Ureter (tissue), 1 donor: ENCODE results near the gene ORM2. TPM values are rescaled to one million over a fixed set of nuclear protein-coding genes. Genes with fewer than 3 reads are reported as not detected.
A peak's percentile ranks its signal among the peaks of the same experiment; 100 is the strongest.

Source experiments
- DNase-seq: peaks from one replicate; pipeline ENCODE4 v3.0.0-alpha.2; 2020; ENCODE audit warnings: low spot score
- total RNA-seq: library from RNA; stranded (reverse); gene quantifications from one replicate; pipeline ENCODE4 v1.2.4, GENCODE V29; 2023
- donor health status: DM: yes; HTN: yes; CAD: no.

ORM2 gene
- total RNA-seq, 1 donor from 2014 or later = not detected

- DNase-seq = peak; percentile 75
These were observed 19.3 kb downstream of the ORM2 start for GRCh38 chr9:114348906-114349482.

DNA sequence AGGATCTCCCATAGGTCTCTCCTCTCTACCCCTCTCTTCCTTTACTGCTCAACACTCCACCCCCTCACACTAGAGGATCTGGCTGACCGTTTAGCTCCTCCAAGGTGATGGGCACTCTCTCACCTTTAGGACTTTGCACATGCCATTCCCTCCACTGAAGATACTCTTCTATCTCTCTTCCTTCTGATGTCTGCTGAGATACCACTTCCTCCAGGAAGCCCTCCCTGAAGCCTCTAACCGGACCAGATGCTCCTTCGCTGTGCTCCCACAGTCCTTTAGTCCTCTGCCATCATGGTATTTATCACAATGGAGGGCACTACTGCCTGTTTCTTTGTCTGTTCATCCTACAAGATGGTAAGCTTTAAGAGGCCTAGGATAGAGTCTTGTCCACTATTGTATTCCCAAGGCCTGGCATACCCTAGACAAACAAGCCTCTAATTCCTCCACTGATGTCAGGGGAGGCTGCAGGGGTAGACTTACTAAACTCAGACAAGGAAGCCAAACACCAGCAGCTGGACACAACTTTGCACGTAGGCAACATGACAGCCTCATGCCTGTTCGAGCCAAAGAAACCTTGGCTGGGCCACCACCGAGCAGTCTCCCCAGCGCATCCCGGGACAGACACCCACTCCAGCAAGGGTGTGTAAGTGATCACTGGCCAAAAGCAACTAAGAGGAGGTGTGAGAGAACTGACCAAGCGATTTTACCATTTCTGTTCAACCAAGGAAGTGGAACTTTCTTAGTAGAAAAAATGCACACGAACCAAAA, 20.2 kb downstream of the ORM2 start:
- no peak for DNase-seq

DNA sequence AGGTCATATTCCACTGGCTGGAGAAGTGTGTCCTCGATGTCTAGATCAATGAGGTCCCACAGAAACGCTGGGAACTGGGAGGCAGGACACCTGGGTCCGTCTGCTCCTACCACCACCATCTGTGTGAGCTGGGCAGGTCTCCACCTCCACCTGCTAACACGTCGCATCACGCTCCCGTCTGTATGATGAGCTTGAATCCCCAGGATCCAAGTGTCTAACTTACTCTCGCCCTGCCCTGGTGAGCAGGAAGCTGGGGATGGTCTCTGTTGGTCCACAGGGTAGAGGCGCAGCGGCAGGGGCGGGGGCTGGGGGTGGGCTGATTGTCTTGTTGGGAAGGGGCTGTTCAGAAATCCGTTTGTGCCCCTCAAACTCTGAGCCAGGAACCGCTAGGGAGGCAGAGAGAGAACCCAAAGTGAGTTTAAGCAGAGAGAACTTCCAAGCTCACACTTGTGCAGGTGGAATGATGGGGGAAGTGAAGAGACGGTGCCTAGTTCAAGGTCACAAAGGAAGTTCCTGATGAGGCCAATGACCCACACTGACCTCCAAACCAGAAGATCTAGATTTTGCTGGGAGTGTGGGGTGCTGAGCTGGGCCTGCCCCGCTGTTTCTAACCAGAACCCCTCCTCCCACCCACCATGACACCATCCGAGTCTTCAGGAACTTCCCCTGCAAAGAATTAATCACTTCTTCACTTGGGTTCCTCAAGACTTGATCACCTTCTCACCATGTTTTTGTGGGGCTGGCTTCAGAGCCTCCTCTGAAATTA, 21.1 kb downstream of the ORM2 start:
- no peak for DNase-seq

- DNase-seq = no peak
These were observed 22.3 kb downstream of the ORM2 start for GRCh38 chr9:114351932-114352331.

GRCh38 chr9:114355821-114356220, 26.2 kb downstream of the ORM2 start:
- DNase-seq = no peak

DNA sequence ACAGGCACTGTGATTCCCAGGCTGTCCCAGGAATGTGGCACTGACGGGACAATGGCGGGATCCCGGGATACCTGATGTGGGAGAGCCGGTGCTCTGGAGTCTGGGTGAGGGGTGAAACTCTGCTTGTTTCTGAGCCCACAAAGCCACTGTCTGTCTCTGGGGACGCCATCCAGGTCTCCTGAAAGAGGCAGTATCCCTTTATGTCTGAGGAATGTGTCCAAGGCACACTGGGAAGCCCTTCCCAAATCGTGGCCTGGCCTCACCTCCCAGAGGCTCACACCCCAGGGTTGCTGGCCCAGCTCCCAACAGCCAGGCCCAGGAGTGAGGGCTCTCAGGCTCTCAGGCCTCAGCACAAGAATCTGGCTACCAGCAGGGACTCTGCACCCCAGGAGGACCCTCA, 27.1 kb downstream of the ORM2 start:
- DNase-seq = no peak

DNA sequence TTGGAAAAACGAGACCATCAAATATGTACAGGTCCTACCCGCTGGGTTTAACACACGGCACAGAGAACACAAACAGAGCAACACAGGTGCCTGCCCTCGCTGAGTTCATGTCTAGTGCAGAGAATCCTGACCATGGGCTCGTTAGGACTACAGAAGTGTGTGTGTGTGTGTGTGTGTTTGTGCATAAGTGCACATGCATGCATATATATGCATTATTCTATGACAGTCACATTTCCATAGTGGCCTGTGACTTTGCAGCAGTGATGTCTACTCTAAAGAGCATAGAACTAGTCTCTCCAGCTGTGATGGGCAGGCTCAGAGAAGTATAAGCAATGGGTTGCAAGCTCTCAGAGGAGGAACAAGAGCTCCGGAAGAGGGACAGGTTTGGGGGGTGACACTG, 27.7 kb downstream of the ORM2 start:
- DNase-seq = no peak

DNA sequence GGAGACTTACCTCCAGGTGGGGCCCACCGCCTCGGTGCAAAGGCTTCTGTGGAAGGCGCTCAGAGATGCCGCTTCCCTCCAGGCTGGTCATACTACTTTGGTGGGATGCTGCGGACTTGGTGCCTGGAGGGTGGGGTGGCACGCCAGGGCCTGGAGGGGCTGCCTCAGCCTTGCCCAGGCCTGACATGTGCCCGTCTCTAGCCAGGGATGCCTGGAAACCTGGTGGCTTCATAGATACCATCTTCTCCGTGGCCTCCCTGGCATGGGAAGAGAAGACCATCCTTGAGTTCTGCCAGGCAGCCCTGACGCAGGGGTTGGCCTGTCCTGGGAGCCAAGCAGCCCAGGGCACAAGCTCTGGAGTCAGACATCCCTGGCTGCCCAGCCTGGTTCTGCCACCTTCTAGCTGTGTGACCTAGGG, 28.3 kb downstream of the ORM2 start:
- no peak for DNase-seq

DNA sequence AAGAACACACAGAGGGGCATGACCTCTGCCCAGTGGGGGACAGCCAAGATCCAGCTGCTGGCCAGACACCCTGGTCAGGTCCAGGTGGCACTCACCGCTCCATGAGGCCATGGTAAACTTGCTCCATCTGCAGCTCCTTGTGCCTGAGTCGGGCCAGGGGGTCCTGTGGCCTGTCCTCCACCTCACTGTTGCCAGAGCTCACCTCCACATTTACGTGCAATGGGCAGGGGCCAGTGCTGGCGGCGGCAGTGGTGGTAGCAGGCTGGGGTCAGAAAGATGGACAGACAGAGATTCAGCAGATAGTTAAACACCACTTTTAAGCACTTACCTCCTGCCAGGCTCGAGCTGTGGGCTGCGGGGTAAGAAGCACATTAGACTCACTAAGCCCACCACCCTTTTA, 30.1 kb downstream of the ORM2 start:
- no peak for DNase-seq

DNA sequence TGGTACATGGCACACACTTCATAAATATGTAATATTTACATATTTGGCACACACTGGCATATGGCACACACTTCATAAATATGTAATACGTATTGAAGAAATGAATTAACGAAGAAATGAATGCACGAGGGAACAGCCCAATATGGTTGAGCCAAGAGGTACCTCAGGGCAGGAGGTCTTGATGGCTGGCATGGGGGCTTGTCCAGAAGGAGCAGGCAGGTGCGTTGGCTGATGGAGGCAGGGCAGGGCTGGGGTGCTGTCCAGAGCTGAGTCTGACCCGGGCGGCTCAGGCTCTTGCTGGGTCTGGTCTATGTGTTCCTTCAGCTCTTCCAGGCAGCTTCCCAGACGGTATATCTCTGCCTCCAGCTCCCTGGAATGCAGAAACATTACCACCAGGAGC, 31.9 kb downstream of the ORM2 start:
- no peak for DNase-seq

DNA sequence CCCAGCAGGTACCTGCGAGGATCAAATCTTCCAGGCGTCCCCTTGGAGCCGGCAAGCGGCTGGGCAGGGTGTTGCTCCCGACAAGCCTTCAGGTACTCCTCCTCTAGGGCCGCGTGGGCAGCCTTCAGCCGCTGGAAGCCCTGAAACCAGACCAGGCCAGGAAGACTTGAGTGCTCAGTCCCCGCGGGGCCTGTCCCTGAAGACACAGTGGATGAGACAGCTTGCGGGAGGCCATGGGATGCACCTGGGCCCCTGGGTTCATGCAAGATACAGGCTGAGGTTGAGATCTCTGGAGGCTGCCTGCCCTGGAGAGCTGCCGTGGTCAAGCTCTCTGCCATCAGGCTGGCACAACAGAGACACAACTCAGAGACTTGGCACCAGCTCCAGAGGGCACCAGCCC, 32.7 kb downstream of the ORM2 start:
- DNase-seq = no peak

DNA sequence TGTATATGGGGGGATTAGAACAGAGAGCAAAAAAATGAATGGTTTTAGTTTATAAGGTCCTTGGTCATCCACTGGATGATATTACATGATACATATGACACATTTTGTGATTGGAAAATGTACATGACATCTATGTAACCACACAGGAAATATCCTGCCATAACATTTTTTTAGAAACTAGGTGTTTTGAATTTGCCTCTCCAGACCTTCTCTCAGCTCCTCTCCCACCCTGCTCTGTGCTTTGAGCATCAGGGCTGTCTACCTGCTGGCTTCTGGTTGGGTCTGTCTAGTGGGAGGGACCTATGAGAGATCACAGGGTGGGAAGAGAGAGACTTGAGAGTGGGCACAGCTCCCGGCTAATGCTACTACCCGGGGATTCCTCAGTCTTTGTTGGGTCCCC, 33.8 kb downstream of the ORM2 start:
- no peak for DNase-seq

DNA sequence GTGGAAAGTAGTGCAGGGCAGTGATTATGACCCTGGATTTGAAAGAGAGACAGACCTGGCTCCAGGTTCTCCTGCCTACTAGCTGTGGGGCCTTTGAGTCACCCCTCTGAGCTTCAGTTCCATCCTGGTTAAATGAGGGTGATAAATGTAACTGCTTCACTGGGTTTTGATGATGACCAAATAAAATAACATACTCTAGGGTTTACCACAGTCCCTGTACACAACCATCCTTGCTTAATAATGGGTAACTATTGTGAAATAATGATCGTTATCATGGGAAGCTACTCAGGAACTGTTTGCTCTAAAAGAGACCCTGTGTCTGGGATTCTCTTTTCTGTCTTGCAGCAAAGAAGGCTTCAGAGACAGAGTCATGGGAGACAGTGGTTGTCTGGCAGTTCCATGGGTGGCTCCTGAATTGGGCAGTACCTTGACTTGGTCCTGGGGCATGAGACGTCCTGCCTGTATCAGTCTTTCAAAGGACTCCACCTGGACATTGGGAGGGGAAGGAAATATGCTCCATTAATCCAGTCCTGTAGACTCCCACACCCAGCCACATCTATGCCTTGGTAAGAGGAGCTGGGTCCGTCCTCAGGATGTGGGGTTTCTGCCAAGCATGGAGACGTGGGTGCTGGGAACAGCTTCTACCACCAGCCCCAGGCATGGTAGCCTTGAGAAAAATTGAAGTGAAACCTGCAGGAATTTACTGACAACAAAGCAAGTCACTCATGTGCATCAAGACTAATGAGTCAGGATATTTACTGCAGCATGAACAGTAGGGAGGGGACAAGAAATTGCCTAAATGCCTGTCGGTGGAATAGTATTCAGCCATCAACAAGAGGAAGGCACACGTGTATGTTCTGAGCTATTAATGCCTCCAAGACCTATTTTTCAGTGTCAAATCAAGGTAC, 34.7 kb downstream of the ORM2 start:
- DNase-seq = no peak

DNA sequence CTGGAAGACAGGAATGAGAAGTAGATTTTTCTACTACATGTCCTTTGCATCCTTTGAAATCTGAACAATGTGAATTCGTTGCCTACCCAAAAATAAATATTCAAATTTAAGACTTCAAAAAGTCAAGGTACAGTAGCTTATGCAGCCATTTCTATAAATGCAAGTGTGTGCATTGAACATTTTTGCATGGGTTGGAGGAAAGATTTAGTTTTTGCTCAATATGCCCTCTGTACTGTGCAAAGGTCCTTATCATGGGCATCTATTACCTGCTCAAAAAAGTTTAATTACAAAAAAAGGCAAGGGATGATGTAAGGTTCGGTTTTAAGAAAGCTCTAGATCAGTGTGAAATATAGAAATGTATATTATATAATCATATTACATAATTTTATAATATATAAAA, 35.5 kb downstream of the ORM2 start:
- no peak for DNase-seq

DNA sequence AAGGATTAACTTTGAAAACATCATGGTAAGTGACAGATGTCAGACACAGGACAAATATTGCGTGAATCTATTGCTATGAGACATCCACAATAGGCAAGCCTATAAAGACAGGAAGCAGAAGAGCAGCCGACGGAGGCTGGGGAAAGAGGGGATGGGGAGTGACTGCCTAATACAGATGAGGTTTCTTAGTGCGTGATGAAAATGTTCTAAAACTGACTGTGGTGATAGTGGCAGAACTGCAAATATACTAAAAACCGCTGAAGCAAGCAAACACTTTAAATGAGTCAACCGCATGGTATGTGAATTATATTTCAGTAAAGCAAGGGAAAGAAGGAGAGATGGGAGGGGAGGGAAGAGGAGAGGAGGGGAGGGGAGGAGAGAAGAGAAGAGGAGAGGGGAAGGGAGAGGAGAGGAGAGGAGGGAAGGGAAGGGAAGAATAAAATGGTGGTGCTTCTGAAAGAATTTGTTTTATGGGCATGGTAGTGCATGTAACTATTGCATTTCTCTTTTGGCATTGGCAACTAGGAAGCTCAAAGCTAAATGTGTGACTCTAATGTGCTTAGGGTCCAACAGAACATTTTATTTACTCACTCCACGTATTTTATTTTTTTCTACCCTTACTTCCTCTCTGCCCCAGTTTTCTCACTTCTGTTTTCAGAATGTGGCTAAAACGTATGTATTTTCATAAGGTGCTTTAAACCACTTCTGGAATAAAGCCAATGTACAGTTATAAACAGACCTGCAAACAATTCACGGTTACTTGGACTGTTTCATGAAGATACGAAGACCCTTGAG, 36.9 kb downstream of the ORM2 start:
- DNase-seq = no peak

GRCh38 chr9:114367366-114367765, 37.7 kb downstream of the ORM2 start:
- no peak for DNase-seq

DNA sequence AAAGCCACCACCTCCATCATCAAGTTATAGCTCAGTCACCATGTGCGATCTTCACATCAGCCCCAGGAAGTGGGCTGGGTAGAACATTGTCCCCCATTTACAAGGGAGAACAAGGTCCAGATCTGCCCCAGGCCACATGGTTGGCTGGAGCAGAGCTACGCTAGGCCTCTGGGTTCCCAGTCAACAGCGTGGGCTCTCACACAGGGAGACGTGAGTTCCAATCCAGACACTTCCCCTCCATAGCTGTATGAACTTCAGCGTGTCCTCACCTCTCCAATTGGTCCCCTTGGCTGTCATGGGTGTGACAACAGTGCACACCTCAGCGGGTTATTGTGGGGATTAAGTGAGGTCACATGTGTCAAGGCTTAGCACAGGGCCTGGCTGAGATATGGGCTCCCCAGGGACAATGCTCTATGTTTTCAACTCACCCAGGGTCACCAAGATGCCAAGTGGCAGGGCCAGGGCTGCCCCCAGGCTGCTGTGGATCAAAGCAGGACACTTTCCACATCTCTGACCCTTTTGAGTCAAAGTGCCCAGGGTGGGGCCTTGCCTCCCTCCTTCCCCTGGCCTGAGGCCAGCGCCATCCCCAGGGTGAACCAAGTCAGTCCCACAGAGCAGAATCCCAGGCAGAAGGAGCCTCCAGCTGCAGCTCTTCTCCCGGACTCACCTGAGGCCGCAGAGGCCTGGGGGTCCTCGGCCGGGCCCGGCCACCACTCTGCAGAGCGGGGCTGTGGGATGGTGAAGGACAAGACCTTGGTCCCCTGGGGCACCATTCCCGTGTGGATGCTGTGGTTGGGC, 38.3 kb downstream of the ORM2 start:
- DNase-seq = no peak

- DNase-seq = no peak
These were observed 39.8 kb downstream of the ORM2 start for GRCh38 chr9:114369216-114370130.
